ENCODE data around the gene TRPM3.

The TRPM3 gene

GRCh38 chr9:70683841-70684240 is 437.6 kb downstream of the TRPM3 start:
- in situ Hi-C loops (cut with MboI; ENCODE audit: low pct_unique_long_range_greater_than_20kb, low sequenced_read_pairs, unreplicated experiment): no loop called here
- TF ChIP-seq, protein P1, sequence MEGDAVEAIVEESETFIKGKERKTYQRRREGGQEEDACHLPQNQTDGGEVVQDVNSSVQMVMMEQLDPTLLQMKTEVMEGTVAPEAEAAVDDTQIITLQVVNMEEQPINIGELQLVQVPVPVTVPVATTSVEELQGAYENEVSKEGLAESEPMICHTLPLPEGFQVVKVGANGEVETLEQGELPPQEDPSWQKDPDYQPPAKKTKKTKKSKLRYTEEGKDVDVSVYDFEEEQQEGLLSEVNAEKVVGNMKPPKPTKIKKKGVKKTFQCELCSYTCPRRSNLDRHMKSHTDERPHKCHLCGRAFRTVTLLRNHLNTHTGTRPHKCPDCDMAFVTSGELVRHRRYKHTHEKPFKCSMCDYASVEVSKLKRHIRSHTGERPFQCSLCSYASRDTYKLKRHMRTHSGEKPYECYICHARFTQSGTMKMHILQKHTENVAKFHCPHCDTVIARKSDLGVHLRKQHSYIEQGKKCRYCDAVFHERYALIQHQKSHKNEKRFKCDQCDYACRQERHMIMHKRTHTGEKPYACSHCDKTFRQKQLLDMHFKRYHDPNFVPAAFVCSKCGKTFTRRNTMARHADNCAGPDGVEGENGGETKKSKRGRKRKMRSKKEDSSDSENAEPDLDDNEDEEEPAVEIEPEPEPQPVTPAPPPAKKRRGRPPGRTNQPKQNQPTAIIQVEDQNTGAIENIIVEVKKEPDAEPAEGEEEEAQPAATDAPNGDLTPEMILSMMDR (IDR thresholded peaks at IDR 0.05; ENCODE audit: extremely low read depth, insufficient read depth, missing control alignments): no peak

GRCh38 chr9:70682298-70682697 is 439.1 kb downstream of the TRPM3 start:
- in situ Hi-C loops (cut with MboI; ENCODE audit: low pct_unique_long_range_greater_than_20kb, low sequenced_read_pairs, unreplicated experiment): no loop called here
- DNase-seq (ENCODE audit: low spot score): no peak
- TF ChIP-seq, protein P1 (IDR thresholded peaks at IDR 0.05; ENCODE audit: extremely low read depth, insufficient read depth, missing control alignments): no peak

More at GRCh38 chr9:70683841-70684240, 437.6 kb downstream of the TRPM3 start:
- DNase-seq (ENCODE audit: low spot score): no peak

DNA sequence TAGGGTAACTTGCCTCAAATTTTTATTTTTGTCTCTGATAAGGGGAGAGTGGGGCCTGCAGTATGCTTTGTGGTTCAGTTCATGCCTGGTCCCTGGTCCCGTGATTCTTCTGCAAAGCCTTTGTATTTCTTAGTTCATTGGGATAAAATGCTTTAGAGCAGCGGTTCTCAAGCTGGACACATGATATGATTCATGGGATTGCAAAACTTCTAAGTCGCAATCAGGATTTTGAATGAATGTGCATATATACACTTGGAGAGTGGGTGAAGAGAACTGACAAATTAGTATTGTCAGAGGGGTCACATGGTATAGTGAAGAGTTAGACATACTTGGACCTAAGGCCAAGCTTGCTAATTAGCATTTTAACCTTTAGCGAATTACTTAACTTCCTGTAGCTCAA is 441.6 kb downstream of the TRPM3 start:
- in situ Hi-C loops (cut with MboI; ENCODE audit: low pct_unique_long_range_greater_than_20kb, low sequenced_read_pairs, unreplicated experiment): no loop called here
- no peak for DNase-seq (ENCODE audit: low spot score)
- TF ChIP-seq, protein P1 (IDR thresholded peaks at IDR 0.05; ENCODE audit: extremely low read depth, insufficient read depth, missing control alignments): no peak

- DNase-seq (ENCODE audit: low spot score): no peak
- TF ChIP-seq, protein P1 (IDR thresholded peaks at IDR 0.05; ENCODE audit: extremely low read depth, insufficient read depth, missing control alignments): no peak
- in situ Hi-C loops (cut with MboI; ENCODE audit: low pct_unique_long_range_greater_than_20kb, low sequenced_read_pairs, unreplicated experiment): no loop called here
Observed at GRCh38 chr9:70678153-70678552, 443.3 kb downstream of the TRPM3 start.

- TF ChIP-seq, protein P1 (IDR thresholded peaks at IDR 0.05; ENCODE audit: extremely low read depth, insufficient read depth, missing control alignments): no peak
- no peak for DNase-seq (ENCODE audit: low spot score)
- in situ Hi-C loops (cut with MboI; ENCODE audit: low pct_unique_long_range_greater_than_20kb, low sequenced_read_pairs, unreplicated experiment): no loop called here
Observed at GRCh38 chr9:70677055-70677735, 444.2 kb downstream of the TRPM3 start.

DNA sequence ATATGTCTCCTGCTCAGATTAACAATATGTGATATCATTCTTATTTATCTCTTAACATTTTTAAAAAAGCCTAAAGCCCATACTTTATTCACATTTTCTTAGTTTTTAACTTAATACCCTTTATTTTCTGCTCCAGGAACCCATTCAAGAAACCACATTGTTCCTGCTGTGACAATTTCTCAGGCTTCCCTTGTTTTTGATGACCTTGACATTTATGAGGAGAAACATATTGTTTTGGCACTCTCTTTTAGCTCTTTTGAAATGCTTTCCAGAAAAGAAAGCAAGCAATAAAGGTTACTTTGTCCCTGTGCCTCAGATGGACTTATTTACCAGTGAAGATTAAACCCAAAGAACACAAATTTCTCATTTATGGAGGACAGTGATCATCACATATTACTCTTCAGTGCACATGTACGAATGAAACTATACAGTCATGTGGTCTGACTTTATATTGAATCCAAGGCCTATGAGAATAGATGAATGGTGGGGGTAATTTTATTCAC is 445.5 kb downstream of the TRPM3 start:
- TF ChIP-seq, protein P1 (IDR thresholded peaks at IDR 0.05; ENCODE audit: extremely low read depth, insufficient read depth, missing control alignments): no peak
- no peak for DNase-seq (ENCODE audit: low spot score)
- in situ Hi-C loops (cut with MboI; ENCODE audit: low pct_unique_long_range_greater_than_20kb, low sequenced_read_pairs, unreplicated experiment): no loop called here
